C4-2B (cell line): ENCODE measurements around the gene POLR2F.

Experiments used
- CTCF ChIP-seq: fragments of 450-650 bp; conservative IDR thresholded peaks from 2 replicates; pipeline ENCODE4 v1.5.1; 2017; ENCODE audit warnings: mild to moderate bottlenecking
- ZFX ChIP-seq: fragments of 450-650 bp; IDR thresholded peaks from 2 replicates; pipeline ENCODE4 v1.6.1; 2017

GRCh38 chr22:37994049-37994448 is 40.5 kb downstream of the POLR2F start:
- TF ChIP-seq CTCF (no peak), ZFX (no peak)
